ENCODE results near the gene GSX1. TPM values are rescaled to one million over a fixed set of nuclear protein-coding genes. Genes with fewer than 3 reads are reported as not detected.

The GSX1 gene
- total RNA-seq, 1 donor from 2014 or later, result not detected

- DNase-seq (ENCODE audit: low spot score), result no peak
Observed at GRCh38 chr13:27797228-27797624, 4.9 kb downstream of the GSX1 start.

GRCh38 chr13:27806744-27807387 lies 14.6 kb downstream of the GSX1 start:
- Mint-ChIP-seq H3K27me3 (ENCODE audit: low read depth) (peaks cover 48% of the 10 kb centered on the region), H3K4me1 (ENCODE audit: low read depth) (no peaks in the 10 kb centered on the region), H3K4me3 (ENCODE audit: unreplicated experiment) (no peak overlapping the region), H3K36me3 (ENCODE audit: low read depth) (no peaks in the 10 kb centered on the region), H3K27ac (ENCODE audit: unreplicated experiment) (no peak overlapping the region), H3K9me3 (ENCODE audit: low read depth) (no peaks in the 10 kb centered on the region)
- TF ChIP-seq, protein P1, sequence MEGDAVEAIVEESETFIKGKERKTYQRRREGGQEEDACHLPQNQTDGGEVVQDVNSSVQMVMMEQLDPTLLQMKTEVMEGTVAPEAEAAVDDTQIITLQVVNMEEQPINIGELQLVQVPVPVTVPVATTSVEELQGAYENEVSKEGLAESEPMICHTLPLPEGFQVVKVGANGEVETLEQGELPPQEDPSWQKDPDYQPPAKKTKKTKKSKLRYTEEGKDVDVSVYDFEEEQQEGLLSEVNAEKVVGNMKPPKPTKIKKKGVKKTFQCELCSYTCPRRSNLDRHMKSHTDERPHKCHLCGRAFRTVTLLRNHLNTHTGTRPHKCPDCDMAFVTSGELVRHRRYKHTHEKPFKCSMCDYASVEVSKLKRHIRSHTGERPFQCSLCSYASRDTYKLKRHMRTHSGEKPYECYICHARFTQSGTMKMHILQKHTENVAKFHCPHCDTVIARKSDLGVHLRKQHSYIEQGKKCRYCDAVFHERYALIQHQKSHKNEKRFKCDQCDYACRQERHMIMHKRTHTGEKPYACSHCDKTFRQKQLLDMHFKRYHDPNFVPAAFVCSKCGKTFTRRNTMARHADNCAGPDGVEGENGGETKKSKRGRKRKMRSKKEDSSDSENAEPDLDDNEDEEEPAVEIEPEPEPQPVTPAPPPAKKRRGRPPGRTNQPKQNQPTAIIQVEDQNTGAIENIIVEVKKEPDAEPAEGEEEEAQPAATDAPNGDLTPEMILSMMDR (IDR thresholded peaks at IDR 0.05), result no peak
- no peak for DNase-seq (ENCODE audit: low spot score)

More at GRCh38 chr13:27797228-27797624, 4.9 kb downstream of the GSX1 start:
- Mint-ChIP-seq H3K4me3 (ENCODE audit: unreplicated experiment) (peak overlapping the region; percentile 57), H3K27ac (ENCODE audit: unreplicated experiment) (no peak overlapping the region), H3K9me3 (ENCODE audit: low read depth) (peaks cover under 1% of the 10 kb centered on the region), H3K4me1 (ENCODE audit: low read depth) (peaks cover 17% of the 10 kb centered on the region), H3K27me3 (ENCODE audit: low read depth) (peaks cover 77% of the 10 kb centered on the region), H3K36me3 (ENCODE audit: low read depth) (peaks cover 3% of the 10 kb centered on the region)
- TF ChIP-seq, protein P1 (IDR thresholded peaks at IDR 0.05), result peak; percentile 55

GRCh38 chr13:27808851-27809550 lies 16.7 kb downstream of the GSX1 start:
- Mint-ChIP-seq H3K36me3 (ENCODE audit: low read depth) (no peaks in the 10 kb centered on the region), H3K4me1 (ENCODE audit: low read depth) (no peaks in the 10 kb centered on the region), H3K4me3 (ENCODE audit: unreplicated experiment) (no peak overlapping the region), H3K9me3 (ENCODE audit: low read depth) (no peaks in the 10 kb centered on the region), H3K27ac (ENCODE audit: unreplicated experiment) (no peak overlapping the region), H3K27me3 (ENCODE audit: low read depth) (peaks cover 52% of the 10 kb centered on the region)
- no peak for DNase-seq (ENCODE audit: low spot score)
- TF ChIP-seq, protein P1 (IDR thresholded peaks at IDR 0.05), result no peak

DNA sequence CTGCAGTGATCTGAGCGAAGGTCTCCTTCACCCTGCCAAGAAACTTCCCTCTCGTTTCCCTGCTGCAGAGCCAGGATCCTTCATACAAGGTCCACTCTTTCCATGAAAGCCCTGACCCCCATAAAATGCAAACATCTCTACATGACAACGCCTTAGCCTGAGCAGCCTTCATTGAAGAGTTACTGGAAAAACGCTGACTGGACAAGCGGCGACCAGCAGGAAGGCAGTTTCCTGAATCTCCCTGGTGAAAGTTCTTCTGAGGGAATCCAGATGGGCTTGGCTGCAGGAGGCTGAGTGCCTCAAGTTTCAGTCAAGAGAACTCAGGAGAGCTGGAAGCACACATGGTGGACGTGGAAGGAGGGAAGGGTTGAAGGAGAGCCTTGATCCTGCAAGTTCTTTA lies 17.7 kb downstream of the GSX1 start:
- no peak for DNase-seq (ENCODE audit: low spot score)
- TF ChIP-seq, protein P1 (IDR thresholded peaks at IDR 0.05), result no peak
- peaks cover 56% of the 10 kb centered on the region for H3K27me3 Mint-ChIP-seq (ENCODE audit: low read depth)
- no peaks in the 10 kb centered on the region for H3K4me1 Mint-ChIP-seq (ENCODE audit: low read depth)
- no peaks in the 10 kb centered on the region for H3K9me3 Mint-ChIP-seq (ENCODE audit: low read depth)
- H3K4me3 Mint-ChIP-seq (ENCODE audit: unreplicated experiment), result no peak overlapping the region
- no peak overlapping the region for H3K27ac Mint-ChIP-seq (ENCODE audit: unreplicated experiment)
- no peaks in the 10 kb centered on the region for H3K36me3 Mint-ChIP-seq (ENCODE audit: low read depth)

DNA sequence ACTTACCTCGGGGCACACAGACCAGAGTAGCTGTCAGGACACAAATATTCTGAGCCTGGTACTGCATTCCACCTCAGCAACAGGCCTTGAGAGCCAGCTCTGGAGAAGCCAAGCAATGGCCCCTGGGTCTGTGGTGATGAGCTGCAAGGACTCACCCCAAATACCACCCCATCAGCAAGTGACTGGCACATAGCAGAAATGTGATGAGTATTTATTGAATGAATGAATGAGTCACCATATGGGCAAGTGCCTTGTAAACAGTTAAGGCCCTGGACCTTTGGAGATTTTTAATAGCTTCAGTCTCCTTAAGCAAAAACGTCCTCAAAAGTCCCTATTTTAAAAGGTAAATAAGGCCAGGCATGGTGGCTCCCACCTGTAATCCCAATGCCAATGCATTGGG lies 18.2 kb downstream of the GSX1 start:
- Mint-ChIP-seq H3K27me3 (ENCODE audit: low read depth) (peaks cover 60% of the 10 kb centered on the region), H3K36me3 (ENCODE audit: low read depth) (no peaks in the 10 kb centered on the region), H3K4me1 (ENCODE audit: low read depth) (no peaks in the 10 kb centered on the region), H3K27ac (ENCODE audit: unreplicated experiment) (no peak overlapping the region), H3K4me3 (ENCODE audit: unreplicated experiment) (no peak overlapping the region), H3K9me3 (ENCODE audit: low read depth) (no peaks in the 10 kb centered on the region)
- TF ChIP-seq, protein P1 (IDR thresholded peaks at IDR 0.05), result no peak
- no peak for DNase-seq (ENCODE audit: low spot score)

Data from chondrocyte (in vitro differentiated cells).